Smooth muscle cell (in vitro differentiated cells): Measurements from ENCODE around the gene MSX2. TPM values are rescaled to one million over a fixed set of nuclear protein-coding genes. Genes with fewer than 3 reads are reported as not detected.

Experiments
- DNase-seq: peaks from one replicate; lab custom pipeline; 2025; ENCODE audit not compliant: unreplicated experiment; lab: John Stamatoyannopoulos, UW
- H2AFZ ChIP-seq: fragments of 200-600 bp; sonication (generic); 2 replicates; pipeline ENCODE4 v1.6.0; 2016; ENCODE audit warnings: antibody characterized with exemption, low read depth, mild to moderate bottlenecking
- H3F3A ChIP-seq: fragments of 200-600 bp; sonication (generic); 2 replicates; pipeline ENCODE4 v1.6.0; 2017; ENCODE audit warnings: antibody characterized with exemption, low read depth
- H3K27ac ChIP-seq: fragments of 200-600 bp; sonication (generic); 2 replicates; pipeline ENCODE4 v1.5.1; 2016; ENCODE audit warnings: low read depth, mild to moderate bottlenecking
- H3K27me3 ChIP-seq: fragments of 200-600 bp; sonication (generic); 2 replicates; pipeline ENCODE4 v1.6.1; 2016; ENCODE audit warnings: low read depth, mild to moderate bottlenecking
- H3K36me3 ChIP-seq: fragments of 200-600 bp; sonication (generic); 2 replicates; pipeline ENCODE4 v1.5.1; 2016; ENCODE audit warnings: low read depth
- H3K4me1 ChIP-seq: fragments of 200-600 bp; sonication (generic); 2 replicates; pipeline ENCODE4 v1.5.1; 2016; ENCODE audit warnings: low read depth
- H3K4me2 ChIP-seq: fragments of 200-600 bp; sonication (generic); 2 replicates; pipeline ENCODE4 v1.6.0; 2016; ENCODE audit warnings: mild to moderate bottlenecking
- H3K4me3 ChIP-seq: fragments of 200-600 bp; sonication (generic); 2 replicates; pipeline ENCODE4 v1.5.1; 2016; ENCODE audit warnings: mild to moderate bottlenecking
- H3K79me2 ChIP-seq: fragments of 200-600 bp; sonication (generic); 2 replicates; pipeline ENCODE4 v1.6.0; 2016; ENCODE audit warnings: low read depth, mild to moderate bottlenecking
- H3K9ac ChIP-seq: fragments of 200-600 bp; sonication (generic); 2 replicates; pipeline ENCODE4 v1.6.0; 2016; ENCODE audit warnings: low read depth
- H3K9me3 ChIP-seq: fragments of 200-600 bp; sonication (generic); replicated peaks from 2 replicates; pipeline ENCODE4 v1.5.1; 2016; ENCODE audit warnings: low read depth
- H4K20me1 ChIP-seq: fragments of 200-600 bp; sonication (generic); 2 replicates; pipeline ENCODE4 v1.6.0; 2016; ENCODE audit warnings: low read depth
- CTCF ChIP-seq: fragments of 200-600 bp; sonication (generic); IDR thresholded peaks from 2 replicates; pipeline ENCODE4 v1.5.1; 2017; ENCODE audit warnings: borderline replicate concordance, mild to moderate bottlenecking, antibody characterized with exemption; ENCODE audit not compliant: insufficient read depth, poor library complexity, severe bottlenecking
- WGBS: methylation state at CpG from one replicate; pipeline ENCODE4 v1.1.7; 2016; ENCODE audit warnings: low lambda C conversion rate; 5-methylcytosine and 5-hydroxymethylcytosine counted together
- polyA plus RNA-seq: library from polyadenylated mRNA; unstranded; fragments of >200 nt; fragmentation: Nextera tagmentation; extraction: Ambion mirVana; gene quantifications from 2 replicates; pipeline ENCODE4 v1.2.1, GENCODE V29; 2016
- total RNA-seq: library from RNA; depleted of rRNA; stranded (reverse); fragments of >200 nt; gene quantifications from 2 replicates; pipeline ENCODE4 v1.2.3, GENCODE V29; 2014

The MSX2 gene
- total and polyA plus RNA-seq, 2 experiments from 2014 or later: 50.7 to 76.8 TPM

GRCh38 chr5:174699131-174699530, 25.3 kb upstream of the MSX2 start:
- Histone ChIP-seq H3F3A (no peaks in the 10 kb centered on the region), H2AFZ (no peak overlapping the region), H3K4me3 (no peak overlapping the region), H3K36me3 (no peaks in the 10 kb centered on the region), H3K27me3 (no peaks in the 10 kb centered on the region), H3K27ac (no peak overlapping the region), H3K4me2 (peak overlapping the region; percentile 4), H3K9me3 (no peaks in the 10 kb centered on the region), H3K9ac (no peak overlapping the region), H3K4me1 (peaks cover 4% of the 10 kb centered on the region), H3K79me2 (no peaks in the 10 kb centered on the region), H4K20me1 (no peaks in the 10 kb centered on the region)
- 32% methylated on average over 3 of the region's 3 CpGs for WGBS
- TF ChIP-seq CTCF: no peak
- no peak for DNase-seq

- 10% methylated on average over 9 of the region's 9 CpGs for WGBS
- Histone ChIP-seq H3K9me3 (no peaks in the 10 kb centered on the region), H3K4me2 (peak overlapping the region; percentile 51), H3F3A (no peaks in the 10 kb centered on the region), H4K20me1 (no peaks in the 10 kb centered on the region), H3K27me3 (no peaks in the 10 kb centered on the region), H3K36me3 (no peaks in the 10 kb centered on the region), H3K4me1 (no peaks in the 10 kb centered on the region), H3K4me3 (no peak overlapping the region), H3K79me2 (no peaks in the 10 kb centered on the region), H3K9ac (no peak overlapping the region), H2AFZ (no peak overlapping the region), H3K27ac (peak overlapping the region; percentile 10)
- TF ChIP-seq CTCF: no peak
- DNase-seq: no peak
Measured at GRCh38 chr5:174706997-174707572, 17.3 kb upstream of the MSX2 start.

GRCh38 chr5:174707671-174708070, 16.7 kb upstream of the MSX2 start:
- H3K4me3 ChIP-seq: no peak overlapping the region
- no peak overlapping the region for H2AFZ ChIP-seq
- no peak for TF ChIP-seq CTCF
- H4K20me1 ChIP-seq: no peaks in the 10 kb centered on the region
- H3K9ac ChIP-seq: no peak overlapping the region
- H3K79me2 ChIP-seq: no peaks in the 10 kb centered on the region
- WGBS: 97% methylated on average over 11 of the region's 11 CpGs
- no peaks in the 10 kb centered on the region for H3F3A ChIP-seq
- no peaks in the 10 kb centered on the region for H3K27me3 ChIP-seq
- peak overlapping the region; percentile 51 for H3K4me2 ChIP-seq
- H3K9me3 ChIP-seq: no peaks in the 10 kb centered on the region
- no peak overlapping the region for H3K27ac ChIP-seq
- H3K36me3 ChIP-seq: no peaks in the 10 kb centered on the region
- no peaks in the 10 kb centered on the region for H3K4me1 ChIP-seq
- no peak for DNase-seq

- Histone ChIP-seq H3F3A (no peaks in the 10 kb centered on the region), H3K4me2 (no peak overlapping the region), H3K79me2 (no peaks in the 10 kb centered on the region), H3K4me1 (no peaks in the 10 kb centered on the region), H3K27me3 (no peaks in the 10 kb centered on the region), H3K9me3 (no peaks in the 10 kb centered on the region), H3K4me3 (no peak overlapping the region), H3K27ac (no peak overlapping the region), H3K9ac (no peak overlapping the region), H3K36me3 (no peaks in the 10 kb centered on the region), H2AFZ (no peak overlapping the region), H4K20me1 (no peaks in the 10 kb centered on the region)
- no peak for TF ChIP-seq CTCF
- no peak for DNase-seq
- WGBS: 95% methylated on average over 20 of the region's 20 CpGs
Measured at GRCh38 chr5:174708476-174709207, 15.7 kb upstream of the MSX2 start.
